Panc1 (cell line): ENCODE measurements around the gene VEZF1.

Source experiments
- POLR2AphosphoS5 ChIP-seq: IDR thresholded peaks from 2 replicates; pipeline ENCODE4 v1.6.1; 2012; ENCODE audit warnings: mild to moderate bottlenecking, low read depth, low read length, moderate library complexity
- REST ChIP-seq, 2 experiments: IDR thresholded peaks; 2 replicates each; pipeline ENCODE4 v1.6.1; 2011 to 2012; ENCODE audit warnings: low read depth in 2 of 2, control low read depth in 1 of 2, low read length in 1 of 2, mild to moderate bottlenecking in 1 of 2, moderate library complexity in 1 of 2; ENCODE audit not compliant: insufficient read depth in 1 of 2
- TCF7L2 ChIP-seq: IDR thresholded peaks from 2 replicates; pipeline ENCODE4 v1.6.1; 2011; ENCODE audit warnings: mild to moderate bottlenecking, low read depth, low read length, inconsistent platforms
- TF ChIP-seq, protein P1 (sequence below): fragments of 450-650 bp; IDR thresholded peaks from 2 replicates; pipeline ENCODE4 v1.5.1; 2017; ENCODE audit warnings: mild to moderate bottlenecking

GRCh38 chr17:58002154-58002948 is 14.3 kb upstream of the VEZF1 start:
- TF ChIP-seq POLR2AphosphoS5 (no peak; the same call in 1 of the 2 replicates), TCF7L2 (no peak), REST (IDR thresholded peaks at IDR 0.05; ENCODE audit: insufficient read depth in 1 of 2, low read depth in 2 of 2, low read length in 1 of 2) (no peak)
- TF ChIP-seq, protein P1, sequence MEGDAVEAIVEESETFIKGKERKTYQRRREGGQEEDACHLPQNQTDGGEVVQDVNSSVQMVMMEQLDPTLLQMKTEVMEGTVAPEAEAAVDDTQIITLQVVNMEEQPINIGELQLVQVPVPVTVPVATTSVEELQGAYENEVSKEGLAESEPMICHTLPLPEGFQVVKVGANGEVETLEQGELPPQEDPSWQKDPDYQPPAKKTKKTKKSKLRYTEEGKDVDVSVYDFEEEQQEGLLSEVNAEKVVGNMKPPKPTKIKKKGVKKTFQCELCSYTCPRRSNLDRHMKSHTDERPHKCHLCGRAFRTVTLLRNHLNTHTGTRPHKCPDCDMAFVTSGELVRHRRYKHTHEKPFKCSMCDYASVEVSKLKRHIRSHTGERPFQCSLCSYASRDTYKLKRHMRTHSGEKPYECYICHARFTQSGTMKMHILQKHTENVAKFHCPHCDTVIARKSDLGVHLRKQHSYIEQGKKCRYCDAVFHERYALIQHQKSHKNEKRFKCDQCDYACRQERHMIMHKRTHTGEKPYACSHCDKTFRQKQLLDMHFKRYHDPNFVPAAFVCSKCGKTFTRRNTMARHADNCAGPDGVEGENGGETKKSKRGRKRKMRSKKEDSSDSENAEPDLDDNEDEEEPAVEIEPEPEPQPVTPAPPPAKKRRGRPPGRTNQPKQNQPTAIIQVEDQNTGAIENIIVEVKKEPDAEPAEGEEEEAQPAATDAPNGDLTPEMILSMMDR: no peak
